KMS-11 (cell line): ENCODE data around the gene NRIP2.

Experiments used
- H2AFZ ChIP-seq: fragments of 200-600 bp; sonication (generic); 2 replicates; pipeline ENCODE4 v1.6.1; 2016; ENCODE audit warnings: antibody characterized with exemption, mixed run types, low read depth
- H3K27ac ChIP-seq: fragments of 200-600 bp; sonication (generic); 2 replicates; pipeline ENCODE4 v1.6.1; 2016; ENCODE audit warnings: mild to moderate bottlenecking, mixed run types
- H3K27me3 ChIP-seq: fragments of 200-600 bp; sonication (generic); 2 replicates; pipeline ENCODE4 v1.6.1; 2017; ENCODE audit warnings: mild to moderate bottlenecking, low read depth, mixed run types, moderate library complexity; ENCODE audit not compliant: insufficient read depth
- H3K36me3 ChIP-seq: fragments of 200-600 bp; sonication (generic); 2 replicates; pipeline ENCODE4 v1.6.1; 2017; ENCODE audit warnings: mild to moderate bottlenecking, mixed run types; ENCODE audit not compliant: insufficient read depth
- H3K4me1 ChIP-seq: fragments of 200-600 bp; sonication (generic); 2 replicates; pipeline ENCODE4 v1.6.1; 2016; ENCODE audit warnings: mild to moderate bottlenecking, low read depth, mixed run types; ENCODE audit not compliant: poor library complexity, severe bottlenecking
- H3K4me2 ChIP-seq: fragments of 200-600 bp; sonication (generic); 2 replicates; pipeline ENCODE4 v1.7.0; 2016; ENCODE audit warnings: mild to moderate bottlenecking, mixed run types
- H3K4me3 ChIP-seq: fragments of 200-600 bp; sonication (generic); IDR thresholded peaks from 2 replicates; pipeline ENCODE4 v1.6.1; 2017; ENCODE audit warnings: low read depth, low read length, mixed read lengths; ENCODE audit not compliant: insufficient read depth
- H3K79me2 ChIP-seq: fragments of 200-600 bp; sonication (generic); 2 replicates; pipeline ENCODE4 v1.6.1; 2016; ENCODE audit warnings: low read depth, mixed run types; ENCODE audit not compliant: insufficient read depth
- H3K9ac ChIP-seq: fragments of 200-600 bp; sonication (generic); 2 replicates; pipeline ENCODE4 v1.6.1; 2016; ENCODE audit warnings: mild to moderate bottlenecking, mixed run types
- H4K20me1 ChIP-seq: fragments of 200-600 bp; sonication (generic); 2 replicates; pipeline ENCODE4 v1.6.1; 2016; ENCODE audit warnings: mild to moderate bottlenecking, mixed run types; ENCODE audit not compliant: insufficient read depth
- TF ChIP-seq, protein P1 (sequence below): fragments of 200-600 bp; sonication (generic); conservative IDR thresholded peaks from 2 replicates; pipeline ENCODE4 v1.6.1; 2017; ENCODE audit warnings: low read depth, mild to moderate bottlenecking, antibody characterized with exemption, low read length, moderate library complexity, mixed read lengths

Gene NRIP2

GRCh38 chr12:2853626-2854025 is 18.8 kb upstream of the NRIP2 start:
- Histone ChIP-seq H3K4me2 (no peak overlapping the region), H2AFZ (no peak overlapping the region), H3K9ac (no peak overlapping the region), H3K27ac (no peak overlapping the region), H3K4me1 (no peaks in the 10 kb centered on the region), H3K79me2 (no peaks in the 10 kb centered on the region), H3K27me3 (no peaks in the 10 kb centered on the region), H4K20me1 (no peaks in the 10 kb centered on the region), H3K36me3 (no peaks in the 10 kb centered on the region), H3K4me3 (no peak overlapping the region)
- TF ChIP-seq, protein P1, sequence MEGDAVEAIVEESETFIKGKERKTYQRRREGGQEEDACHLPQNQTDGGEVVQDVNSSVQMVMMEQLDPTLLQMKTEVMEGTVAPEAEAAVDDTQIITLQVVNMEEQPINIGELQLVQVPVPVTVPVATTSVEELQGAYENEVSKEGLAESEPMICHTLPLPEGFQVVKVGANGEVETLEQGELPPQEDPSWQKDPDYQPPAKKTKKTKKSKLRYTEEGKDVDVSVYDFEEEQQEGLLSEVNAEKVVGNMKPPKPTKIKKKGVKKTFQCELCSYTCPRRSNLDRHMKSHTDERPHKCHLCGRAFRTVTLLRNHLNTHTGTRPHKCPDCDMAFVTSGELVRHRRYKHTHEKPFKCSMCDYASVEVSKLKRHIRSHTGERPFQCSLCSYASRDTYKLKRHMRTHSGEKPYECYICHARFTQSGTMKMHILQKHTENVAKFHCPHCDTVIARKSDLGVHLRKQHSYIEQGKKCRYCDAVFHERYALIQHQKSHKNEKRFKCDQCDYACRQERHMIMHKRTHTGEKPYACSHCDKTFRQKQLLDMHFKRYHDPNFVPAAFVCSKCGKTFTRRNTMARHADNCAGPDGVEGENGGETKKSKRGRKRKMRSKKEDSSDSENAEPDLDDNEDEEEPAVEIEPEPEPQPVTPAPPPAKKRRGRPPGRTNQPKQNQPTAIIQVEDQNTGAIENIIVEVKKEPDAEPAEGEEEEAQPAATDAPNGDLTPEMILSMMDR, result 0 out of 2 replicates have a peak, but pooled peaks have one; percentile 11

DNA sequence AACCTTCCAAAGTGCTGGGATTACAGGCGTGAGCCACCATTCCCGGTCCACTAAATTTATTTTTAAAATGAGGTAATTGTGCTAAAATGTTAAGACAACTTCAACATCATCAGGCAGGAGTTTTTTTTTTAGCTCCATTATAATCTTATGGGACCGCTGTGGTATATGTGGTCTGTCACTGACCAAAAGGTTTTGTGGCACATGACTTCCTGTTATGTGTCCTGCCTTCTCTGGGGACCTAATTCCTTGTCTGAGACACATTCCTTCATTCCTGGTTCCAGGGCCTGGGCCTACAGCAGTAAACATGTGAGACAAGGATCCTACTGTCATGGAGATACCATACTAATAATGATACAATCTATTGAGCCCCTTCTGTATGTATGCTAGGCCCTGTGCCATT is 17.1 kb upstream of the NRIP2 start:
- H3K4me2 ChIP-seq, result no peak overlapping the region

GRCh38 chr12:2845280-2845679 is 10.4 kb upstream of the NRIP2 start:
- Histone ChIP-seq H3K36me3 (no peaks in the 10 kb centered on the region), H2AFZ (no peak overlapping the region), H3K4me1 (no peaks in the 10 kb centered on the region), H4K20me1 (no peaks in the 10 kb centered on the region), H3K27ac (no peak overlapping the region), H3K9ac (no peak overlapping the region), H3K4me3 (no peak overlapping the region), H3K4me2 (no peak overlapping the region), H3K27me3 (no peaks in the 10 kb centered on the region), H3K79me2 (no peaks in the 10 kb centered on the region)
- TF ChIP-seq, protein P1, result no peak

More for the DNA sequence above, 17.1 kb upstream of the NRIP2 start:
- Histone ChIP-seq H3K9ac (no peak overlapping the region), H3K27me3 (no peaks in the 10 kb centered on the region), H3K36me3 (no peaks in the 10 kb centered on the region), H3K4me1 (no peaks in the 10 kb centered on the region), H3K27ac (no peak overlapping the region), H3K79me2 (no peaks in the 10 kb centered on the region), H4K20me1 (no peaks in the 10 kb centered on the region), H3K4me3 (no peak overlapping the region), H2AFZ (no peak overlapping the region)
- TF ChIP-seq, protein P1, result no peak

DNA sequence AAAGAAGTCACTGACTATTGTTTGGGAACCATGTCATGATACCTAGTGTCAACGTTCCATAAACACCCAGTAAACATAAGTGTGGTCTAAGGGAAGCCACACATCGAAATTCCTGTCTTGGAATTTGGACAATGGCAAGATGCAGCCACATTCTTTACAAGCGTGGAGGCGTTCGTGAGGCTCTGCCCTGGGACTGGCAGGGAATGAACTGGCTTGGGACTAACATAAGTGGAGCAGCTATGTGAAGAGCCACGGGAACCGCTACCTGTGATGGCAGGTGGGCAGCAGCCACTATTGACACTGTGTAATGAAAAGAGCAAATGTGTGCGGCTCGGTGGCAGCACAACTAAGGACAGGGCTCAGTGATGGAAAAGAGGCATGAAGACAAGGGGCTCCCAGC is 10.0 kb upstream of the NRIP2 start:
- no peak overlapping the region for H3K4me2 ChIP-seq
- no peak overlapping the region for H3K4me3 ChIP-seq
- H2AFZ ChIP-seq, result no peak overlapping the region
- H3K27ac ChIP-seq, result no peak overlapping the region
- no peaks in the 10 kb centered on the region for H3K27me3 ChIP-seq
- no peaks in the 10 kb centered on the region for H3K79me2 ChIP-seq
- no peaks in the 10 kb centered on the region for H3K4me1 ChIP-seq
- TF ChIP-seq, protein P1, result no peak
- H3K9ac ChIP-seq, result no peak overlapping the region
- no peaks in the 10 kb centered on the region for H4K20me1 ChIP-seq
- no peaks in the 10 kb centered on the region for H3K36me3 ChIP-seq

- H4K20me1 ChIP-seq, result no peaks in the 10 kb centered on the region
- no peaks in the 10 kb centered on the region for H3K36me3 ChIP-seq
- no peaks in the 10 kb centered on the region for H3K79me2 ChIP-seq
- no peak overlapping the region for H3K4me2 ChIP-seq
- no peaks in the 10 kb centered on the region for H3K4me1 ChIP-seq
- H3K9ac ChIP-seq, result no peak overlapping the region
- no peak overlapping the region for H3K27ac ChIP-seq
- no peak overlapping the region for H3K4me3 ChIP-seq
- H2AFZ ChIP-seq, result no peak overlapping the region
- TF ChIP-seq, protein P1, result no peak
- no peaks in the 10 kb centered on the region for H3K27me3 ChIP-seq
Measured at GRCh38 chr12:2842948-2843347, 8.1 kb upstream of the NRIP2 start.
